Measurements from ENCODE around the gene NECTIN3.

Gene NECTIN3

GRCh38 chr3:111156517-111156916, 84.9 kb downstream of the NECTIN3 start:
- no peaks in the 10 kb centered on the region for H3K9me3 ChIP-seq (ENCODE audit: low read depth, low read length)
- no peaks in the 10 kb centered on the region for H3K36me3 ChIP-seq (ENCODE audit: insufficient read depth, low read length)
- no peak for TF ChIP-seq POLR2AphosphoS5 (IDR thresholded peaks at IDR 0.05; ENCODE audit: borderline replicate concordance, low read depth, low read length)
- no peak for TF ChIP-seq FOXP2 (optimal IDR thresholded peaks at IDR 0.05; ENCODE audit: control extremely low read depth, extremely low read length, insufficient read depth)
- no peak for TF ChIP-seq EZH2 (IDR thresholded peaks at IDR 0.05)
- no peak overlapping the region for H3K27ac ChIP-seq
- no peak overlapping the region for H3K9ac ChIP-seq (ENCODE audit: insufficient read length)
- no peak for DNase-seq (ENCODE audit: low read depth, low spot score)
- H3K4me3 ChIP-seq = no peak overlapping the region

GRCh38 chr3:111159391-111159790, 87.8 kb downstream of the NECTIN3 start:
- Histone ChIP-seq H3K27ac (no peak overlapping the region), H3K9ac (ENCODE audit: insufficient read length) (no peak overlapping the region), H3K9me3 (ENCODE audit: low read depth, low read length) (no peaks in the 10 kb centered on the region), H3K4me3 (no peak overlapping the region), H3K36me3 (ENCODE audit: insufficient read depth, low read length) (no peaks in the 10 kb centered on the region)
- TF ChIP-seq FOXP2 (optimal IDR thresholded peaks at IDR 0.05; ENCODE audit: control extremely low read depth, extremely low read length, insufficient read depth) = no peak
- TF ChIP-seq POLR2AphosphoS5 (IDR thresholded peaks at IDR 0.05; ENCODE audit: borderline replicate concordance, low read depth, low read length) = no peak
- no peak for TF ChIP-seq EZH2 (IDR thresholded peaks at IDR 0.05)
- DNase-seq (ENCODE audit: low read depth, low spot score) = no peak

- Histone ChIP-seq H3K4me3 (no peak overlapping the region), H3K9me3 (ENCODE audit: low read depth, low read length) (no peaks in the 10 kb centered on the region), H3K36me3 (ENCODE audit: insufficient read depth, low read length) (no peaks in the 10 kb centered on the region), H3K9ac (ENCODE audit: insufficient read length) (no peak overlapping the region), H3K27ac (no peak overlapping the region)
- no peak for DNase-seq (ENCODE audit: low read depth, low spot score)
- TF ChIP-seq EZH2 (IDR thresholded peaks at IDR 0.05) (no peak), POLR2AphosphoS5 (IDR thresholded peaks at IDR 0.05; ENCODE audit: borderline replicate concordance, low read depth, low read length) (no peak), FOXP2 (optimal IDR thresholded peaks at IDR 0.05; ENCODE audit: control extremely low read depth, extremely low read length, insufficient read depth) (no peak)
These were observed 93.0 kb downstream of the NECTIN3 start for GRCh38 chr3:111164621-111165020.

- DNase-seq (ENCODE audit: low read depth, low spot score) = no peak
- H3K27ac ChIP-seq = no peak overlapping the region
- H3K9me3 ChIP-seq (ENCODE audit: low read depth, low read length) = no peaks in the 10 kb centered on the region
- no peak for TF ChIP-seq EZH2 (IDR thresholded peaks at IDR 0.05)
- no peak for TF ChIP-seq FOXP2 (optimal IDR thresholded peaks at IDR 0.05; ENCODE audit: control extremely low read depth, extremely low read length, insufficient read depth)
- no peak for TF ChIP-seq POLR2AphosphoS5 (IDR thresholded peaks at IDR 0.05; ENCODE audit: borderline replicate concordance, low read depth, low read length)
- no peaks in the 10 kb centered on the region for H3K36me3 ChIP-seq (ENCODE audit: insufficient read depth, low read length)
- no peak overlapping the region for H3K4me3 ChIP-seq
- no peak overlapping the region for H3K9ac ChIP-seq (ENCODE audit: insufficient read length)
These were observed 93.8 kb downstream of the NECTIN3 start for GRCh38 chr3:111165411-111165810.

- no peak for DNase-seq (ENCODE audit: low read depth, low spot score)
- Histone ChIP-seq H3K27ac (no peak overlapping the region), H3K9me3 (ENCODE audit: low read depth, low read length) (no peaks in the 10 kb centered on the region), H3K36me3 (ENCODE audit: insufficient read depth, low read length) (no peaks in the 10 kb centered on the region), H3K4me3 (no peak overlapping the region), H3K9ac (ENCODE audit: insufficient read length) (no peak overlapping the region)
- TF ChIP-seq EZH2 (IDR thresholded peaks at IDR 0.05) = no peak
- TF ChIP-seq FOXP2 (optimal IDR thresholded peaks at IDR 0.05; ENCODE audit: control extremely low read depth, extremely low read length, insufficient read depth) = no peak
- TF ChIP-seq POLR2AphosphoS5 (IDR thresholded peaks at IDR 0.05; ENCODE audit: borderline replicate concordance, low read depth, low read length) = no peak
These were observed 101.8 kb downstream of the NECTIN3 start for GRCh38 chr3:111173328-111173900.

- TF ChIP-seq POLR2AphosphoS5 (IDR thresholded peaks at IDR 0.05; ENCODE audit: borderline replicate concordance, low read depth, low read length) (no peak), FOXP2 (optimal IDR thresholded peaks at IDR 0.05; ENCODE audit: control extremely low read depth, extremely low read length, insufficient read depth) (no peak)
- H3K27ac ChIP-seq = no peak overlapping the region
- no peak overlapping the region for H3K4me3 ChIP-seq
- H3K36me3 ChIP-seq (ENCODE audit: insufficient read depth, low read length) = no peaks in the 10 kb centered on the region
- no peaks in the 10 kb centered on the region for H3K9me3 ChIP-seq (ENCODE audit: low read depth, low read length)
- no peak for DNase-seq (ENCODE audit: low read depth, low spot score)
- no peak overlapping the region for H3K9ac ChIP-seq (ENCODE audit: insufficient read length)
These were observed 102.3 kb downstream of the NECTIN3 start for GRCh38 chr3:111173906-111174305.

- Histone ChIP-seq H3K9ac (ENCODE audit: insufficient read length) (no peak overlapping the region), H3K36me3 (ENCODE audit: insufficient read depth, low read length) (no peaks in the 10 kb centered on the region), H3K9me3 (ENCODE audit: low read depth, low read length) (no peaks in the 10 kb centered on the region), H3K27ac (no peak overlapping the region), H3K4me3 (no peak overlapping the region)
- TF ChIP-seq EZH2 (IDR thresholded peaks at IDR 0.05) (no peak), FOXP2 (optimal IDR thresholded peaks at IDR 0.05; ENCODE audit: control extremely low read depth, extremely low read length, insufficient read depth) (no peak), POLR2AphosphoS5 (IDR thresholded peaks at IDR 0.05; ENCODE audit: borderline replicate concordance, low read depth, low read length) (no peak)
- no peak for DNase-seq (ENCODE audit: low read depth, low spot score)
These were observed 118.9 kb downstream of the NECTIN3 start for GRCh38 chr3:111190518-111190917.

- no peak overlapping the region for H3K9ac ChIP-seq (ENCODE audit: insufficient read length)
- no peak overlapping the region for H3K4me3 ChIP-seq
- no peak for DNase-seq (ENCODE audit: low read depth, low spot score)
- H3K9me3 ChIP-seq (ENCODE audit: low read depth, low read length) = no peaks in the 10 kb centered on the region
- H3K27ac ChIP-seq = no peak overlapping the region
- TF ChIP-seq FOXP2 (optimal IDR thresholded peaks at IDR 0.05; ENCODE audit: control extremely low read depth, extremely low read length, insufficient read depth) (no peak), POLR2AphosphoS5 (IDR thresholded peaks at IDR 0.05; ENCODE audit: borderline replicate concordance, low read depth, low read length) (no peak), EZH2 (IDR thresholded peaks at IDR 0.05) (no peak)
- no peaks in the 10 kb centered on the region for H3K36me3 ChIP-seq (ENCODE audit: insufficient read depth, low read length)
These were observed 121.9 kb downstream of the NECTIN3 start for GRCh38 chr3:111193472-111193871.

GRCh38 chr3:111194048-111194447, 122.4 kb downstream of the NECTIN3 start:
- Histone ChIP-seq H3K9ac (ENCODE audit: insufficient read length) (no peak overlapping the region), H3K27ac (no peak overlapping the region), H3K9me3 (ENCODE audit: low read depth, low read length) (no peaks in the 10 kb centered on the region), H3K4me3 (no peak overlapping the region), H3K36me3 (ENCODE audit: insufficient read depth, low read length) (no peaks in the 10 kb centered on the region)
- DNase-seq (ENCODE audit: low read depth, low spot score) = no peak
- TF ChIP-seq POLR2AphosphoS5 (IDR thresholded peaks at IDR 0.05; ENCODE audit: borderline replicate concordance, low read depth, low read length) (no peak), EZH2 (IDR thresholded peaks at IDR 0.05) (no peak), FOXP2 (optimal IDR thresholded peaks at IDR 0.05; ENCODE audit: control extremely low read depth, extremely low read length, insufficient read depth) (no peak)
